ENCODE results near the gene TSPAN33. TPM values are rescaled to one million over a fixed set of nuclear protein-coding genes. Genes with fewer than 3 reads are reported as not detected.

The TSPAN33 gene
- total and polyA plus RNA-seq, 10 of the 15 experiments (the other 5 are each of a cell fraction or from before 2014, with no cell fraction given) = 12.0 to 123 (median 86.3) TPM

GRCh38 chr7:129136887-129137642 is 7.4 kb upstream of the TSPAN33 start:
- DNase-seq (ENCODE audit: low read depth, low spot score) (no peak), ATAC-seq (peak; percentile 83), FAIRE-seq (no peak)
- Histone ChIP-seq H3K27me3 (replicated peaks in 1 of 2; ENCODE audit: control insufficient read depth in 2 of 2, insufficient read depth in 2 of 2, low read length in 1 of 2) (no peaks in the 10 kb centered on the region), H2AFZ (ENCODE audit: control insufficient read depth, low read depth, low read length) (peak overlapping the region; percentile 24; the same call in 1 of the 2 replicates), H3K27ac (ENCODE audit: control insufficient read depth, insufficient read depth) (peak overlapping the region; percentile 47), H3K4me2 (ENCODE audit: control insufficient read depth, insufficient read depth) (no peak overlapping the region; the same call in 1 of the 2 replicates), H3K79me2 (ENCODE audit: control insufficient read depth, insufficient read depth, low read length) (no peaks in the 10 kb centered on the region), H3K4me3 (no peak overlapping the region), H3K4me1 (ENCODE audit: control insufficient read depth, insufficient read depth, low read length) (peaks cover 19% of the 10 kb centered on the region), H4K20me1 (ENCODE audit: control insufficient read depth, insufficient read depth) (no peaks in the 10 kb centered on the region), H3K36me3 (ENCODE audit: control insufficient read depth in 2 of 2, insufficient read depth in 2 of 2, low read length in 1 of 2) (no peaks in the 10 kb centered on the region), H3K9ac (ENCODE audit: control insufficient read depth, insufficient read depth, low read length) (no peak overlapping the region; the same call in 1 of the 2 replicates), H3K9me3 (replicated peaks; ENCODE audit: control insufficient read depth, insufficient read depth, low read length) (no peaks in the 10 kb centered on the region)
- ChIA-PET CTCF (interaction anchor here (0.6 to 4.2 kb wide), 8 partner anchors 8 to 295 kb away, joined by 3 to 23 read pairs (median 3); partner anchors contain the start of gene TSPAN33), POLR2A (interaction anchor here (0.6 to 2.2 kb wide), 3 partner anchors 12 to 200 kb away, joined by 3 to 10 read pairs (median 3); partner anchors contain the start of gene IRF5), SMC1A (ENCODE audit: uncharacterized antibody, unreplicated experiment) (interaction anchor here (0.6 to 4.7 kb wide), 11 partner anchors 9 to 47 kb away, joined by 3 to 20 read pairs (median 5); no protein-coding TSS in a partner anchor), RAD21 (ENCODE audit: unreplicated experiment) (interaction anchor here (0.7 to 2.2 kb wide), 4 partner anchors 9 to 52 kb away, joined by 3 to 15 read pairs (median 5); no protein-coding TSS in a partner anchor)
- 12% methylated on average over 3 of the region's 3 CpGs for WGBS (ENCODE audit: insufficient coverage, insufficient replicate concordance, low lambda C conversion rate, missing lambda C conversion rate)
- TF ChIP-seq ASH2L (IDR thresholded peaks at IDR 0.05; ENCODE audit: borderline replicate concordance, low read depth) = no peak
- TF ChIP-seq GATAD2B (conservative IDR thresholded peaks at IDR 0.05; ENCODE audit: low read depth) = no peak
- no peak for TF ChIP-seq RCOR1 (conservative IDR thresholded peaks at IDR 0.05; ENCODE audit: low read depth, low read length)
- peak; percentile 38 for TF ChIP-seq PBX3 (IDR thresholded peaks at IDR 0.05; ENCODE audit: insufficient replicate concordance, low read depth, low read length)
- peak; percentile 90 for TF ChIP-seq PKNOX1 (IDR thresholded peaks at IDR 0.05)
- TF ChIP-seq DPF2 (IDR thresholded peaks at IDR 0.05) = no peak
- 0 out of 4 replicates have a peak, but pooled peaks of 1 of the 2 experiments have one; percentile 12 for TF ChIP-seq EP300 (IDR thresholded peaks at IDR 0.05; ENCODE audit: borderline replicate concordance in 1 of 2, control insufficient read depth in 1 of 2, low read depth in 2 of 2, low read length in 2 of 2)
- 0 out of 2 replicates have a peak, but pooled peaks have one; percentile 14 for TF ChIP-seq MEF2A (IDR thresholded peaks at IDR 0.05; ENCODE audit: insufficient read depth, low read depth, low read length)
- no peak for TF ChIP-seq E4F1 (IDR thresholded peaks at IDR 0.05; ENCODE audit: borderline replicate concordance, partially characterized antibody)
- TF ChIP-seq ATF2 (IDR thresholded peaks at IDR 0.05; ENCODE audit: low read length) = peak; percentile 51
- TF ChIP-seq IKZF1 (conservative IDR thresholded peaks at IDR 0.05) = no peak
- in situ Hi-C loops (cut with MboI) (no loop called here), intact Hi-C loops (cut with micrococcal nuclease; ENCODE audit: unreplicated experiment) (no loop called here)
- BruUV-seq (replicated peaks) = no TSS peak

Data from GM12878 (cell line).